HG02623 (cell line): ENCODE data around the gene ADAMTS6.

Experiments used
- ATAC-seq: cut with Tn5 transposase; IDR thresholded peaks from one replicate; pipeline ENCODE4 v1.9.1; 2021; ENCODE audit warnings: moderate library complexity; ENCODE audit not compliant: unreplicated experiment

The ADAMTS6 gene

GRCh38 chr5:65111961-65112658 is 369.6 kb downstream of the ADAMTS6 start:
- ATAC-seq, result no peak

- ATAC-seq, result no peak
Measured at GRCh38 chr5:65108786-65109743, 372.7 kb downstream of the ADAMTS6 start.

- no peak for ATAC-seq
Measured at GRCh38 chr5:65105301-65105700, 376.4 kb downstream of the ADAMTS6 start.

GRCh38 chr5:65104831-65105230 is 376.9 kb downstream of the ADAMTS6 start:
- no peak for ATAC-seq

- no peak for ATAC-seq
Measured at GRCh38 chr5:65103756-65104440, 377.8 kb downstream of the ADAMTS6 start.

- peak; percentile 65 for ATAC-seq
Measured at GRCh38 chr5:65102976-65103711, 378.6 kb downstream of the ADAMTS6 start.

- peak; percentile 2 for ATAC-seq
Measured at GRCh38 chr5:65102371-65102975, 379.2 kb downstream of the ADAMTS6 start.

- ATAC-seq, result no peak
Measured at GRCh38 chr5:65101632-65102100, 380.1 kb downstream of the ADAMTS6 start.

GRCh38 chr5:65100911-65101631 is 380.6 kb downstream of the ADAMTS6 start:
- no peak for ATAC-seq
